Kasumi-1 (cell line): ENCODE measurements around the gene TUBA8.
"Not testable (repeated sequence)": the region's sequence is repeated elsewhere in the genome, so short reads cannot be mapped to it uniquely, and the experiment has no call there.

Source experiments
- DNase-seq, 2 experiments: peaks; one replicate each; lab custom pipeline; 2025; lab: John Stamatoyannopoulos, UW

Gene TUBA8

GRCh38 chr22:18172776-18173175 is 62.2 kb downstream of the TUBA8 start:
- DNase-seq: not testable (repeated sequence)

- not testable (repeated sequence) for DNase-seq
Observed at GRCh38 chr22:18173441-18173840, 62.8 kb downstream of the TUBA8 start.
